Stimulated activated CD4-positive, alpha-beta T cell treated with anti-CD3 and anti-CD28 coated beads, Interleukin-2, amount 100 ng/mL, for 48 hours (primary cell): ENCODE data around the gene NDST1.

Experiments used
- DNase-seq, 2 donors: peaks; one replicate each; pipeline ENCODE4 v3.0.0-alpha.2; 2020

NDST1 gene

DNA sequence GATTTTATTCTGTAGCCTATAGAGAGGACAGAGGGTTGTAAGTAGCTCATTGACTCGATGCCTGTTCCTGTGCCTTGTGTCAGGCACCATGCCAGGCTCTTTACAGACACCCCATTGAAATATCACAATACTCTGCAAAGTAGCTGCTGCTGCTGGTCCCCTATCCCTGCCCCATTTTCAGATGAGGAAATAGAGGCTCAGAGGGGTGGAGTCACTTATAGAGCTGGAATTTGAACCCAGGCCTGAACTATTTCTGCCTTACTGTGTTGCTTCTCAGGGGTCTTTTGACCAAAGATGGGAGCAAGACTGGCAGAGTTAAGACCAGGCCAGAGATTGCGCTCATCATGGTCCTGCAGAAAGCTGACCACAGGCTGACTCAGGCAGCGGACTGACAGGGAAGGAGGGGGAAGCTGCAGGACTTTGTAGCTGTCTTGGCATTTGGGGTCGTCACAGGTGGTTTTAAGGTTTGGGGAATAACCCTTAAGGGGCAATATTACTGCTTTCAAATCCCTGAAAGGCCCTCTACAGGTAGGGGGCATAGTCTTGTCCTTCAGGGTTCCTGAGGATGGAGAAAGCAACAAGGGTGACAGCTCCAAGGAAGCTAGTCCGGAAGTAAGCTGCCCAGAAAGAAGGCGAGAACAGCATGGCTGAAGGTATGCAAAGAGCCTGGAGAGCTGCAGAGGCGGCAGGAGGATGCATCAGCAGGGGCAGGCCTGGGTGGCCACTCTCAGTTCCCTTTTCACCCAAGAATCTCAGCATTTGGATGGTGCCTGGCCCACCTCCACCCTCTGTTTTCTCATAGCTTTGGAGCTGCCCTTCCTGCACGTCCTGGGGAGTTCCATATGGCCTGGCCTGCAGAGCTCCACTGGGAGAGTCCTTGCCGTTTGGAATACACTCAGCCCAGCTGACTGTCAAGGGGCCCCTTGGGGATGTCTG lies 18.3 kb upstream of the NDST1 start:
- DNase-seq: no peak

DNA sequence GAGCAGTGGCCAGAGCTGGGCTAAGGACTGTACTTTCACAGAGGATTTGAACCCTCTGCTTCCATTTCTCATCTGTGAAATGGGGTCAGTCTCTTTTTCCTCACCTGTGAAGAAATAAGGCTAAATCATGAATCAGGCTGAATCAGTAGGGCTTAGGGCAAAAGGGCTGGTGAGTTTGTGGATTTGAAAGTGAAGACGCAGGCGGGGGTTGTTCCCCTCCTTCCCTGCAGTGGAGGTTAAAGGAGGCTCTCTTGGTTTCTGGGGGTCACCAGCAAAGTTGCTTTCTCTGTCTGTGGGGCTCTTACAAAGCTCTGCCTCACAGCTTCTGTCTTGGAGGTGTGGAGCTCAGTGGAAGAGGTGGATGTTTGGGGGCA lies 17.6 kb upstream of the NDST1 start:
- no peak for DNase-seq

DNA sequence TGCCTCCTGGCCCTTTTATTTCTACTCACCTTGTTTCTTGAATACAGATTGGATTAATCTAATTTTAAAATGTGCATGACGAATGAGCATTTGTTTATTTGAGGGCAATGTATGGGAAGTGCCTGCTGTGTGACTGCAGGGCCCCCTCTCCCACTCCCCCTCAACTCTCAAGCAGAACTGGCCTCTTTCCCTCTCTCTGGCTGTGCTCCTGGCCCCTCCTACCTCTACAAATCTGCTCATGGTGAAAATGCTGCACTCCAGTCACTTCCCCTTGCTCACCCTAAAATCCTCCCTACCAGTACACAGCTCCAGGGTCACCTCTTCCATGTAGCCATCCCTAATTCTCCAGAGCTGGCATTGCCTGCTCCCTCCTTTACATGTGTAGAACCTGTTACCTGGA lies 17.2 kb upstream of the NDST1 start:
- DNase-seq: no peak

DNA sequence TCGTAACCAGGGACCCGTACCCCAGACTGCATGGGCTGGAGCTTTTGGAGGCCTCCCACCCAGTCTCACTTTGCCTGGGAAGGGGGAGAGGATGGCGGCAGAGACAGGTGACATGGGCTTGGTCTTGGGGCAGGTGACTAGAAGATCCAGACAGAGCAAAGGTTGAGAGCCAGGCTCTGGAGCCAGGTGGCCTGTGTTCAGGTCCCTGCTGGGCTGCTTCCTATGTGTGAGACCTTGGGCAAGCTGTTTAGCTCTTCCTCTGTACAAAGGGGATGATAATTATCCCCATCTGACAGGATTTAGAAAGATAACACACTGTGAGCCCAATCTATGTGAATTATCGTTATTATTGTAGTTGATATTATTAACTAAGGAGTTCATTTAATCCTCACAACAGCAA lies 16.1 kb upstream of the NDST1 start:
- no peak for DNase-seq

DNA sequence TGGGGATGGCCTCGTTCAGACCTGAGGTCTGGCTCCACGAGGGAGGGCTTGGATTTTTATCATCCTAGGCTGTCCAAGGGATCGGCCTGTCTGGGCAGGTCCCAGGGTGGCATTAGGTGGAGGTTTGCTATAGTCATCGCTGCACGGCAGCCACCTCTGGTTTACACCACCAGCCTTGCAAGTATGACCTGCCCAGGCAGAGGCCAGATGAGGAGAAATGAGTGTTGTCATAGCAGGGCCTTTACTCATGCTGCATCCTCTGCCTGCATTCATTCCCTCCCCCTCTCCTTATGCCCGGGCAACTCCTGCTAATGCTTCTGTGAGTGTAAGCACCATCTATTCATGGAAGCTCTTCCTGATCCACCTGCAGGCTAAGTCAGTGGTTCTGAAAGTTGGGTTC lies 15.3 kb upstream of the NDST1 start:
- no peak for DNase-seq

DNA sequence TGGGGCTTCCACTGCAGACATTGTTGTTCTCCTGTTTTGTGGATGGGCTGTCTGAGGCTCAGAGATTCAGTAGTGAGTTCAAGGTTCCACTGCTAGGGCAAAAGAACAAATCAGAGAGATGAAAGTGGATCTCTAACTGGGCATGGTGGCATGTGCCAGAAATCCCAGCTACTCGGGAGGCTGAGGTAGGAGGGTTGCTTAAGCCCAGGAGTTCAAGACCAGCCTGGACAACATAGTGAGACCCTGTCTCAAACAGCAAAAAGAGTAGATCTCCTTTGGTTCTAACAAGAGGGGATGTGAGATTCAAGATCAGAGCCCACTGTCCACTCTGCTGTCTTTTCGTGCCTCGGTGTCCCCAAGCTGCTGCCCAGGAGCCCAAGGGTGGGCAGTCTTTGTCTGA lies 11.8 kb upstream of the NDST1 start:
- no peak for DNase-seq

DNA sequence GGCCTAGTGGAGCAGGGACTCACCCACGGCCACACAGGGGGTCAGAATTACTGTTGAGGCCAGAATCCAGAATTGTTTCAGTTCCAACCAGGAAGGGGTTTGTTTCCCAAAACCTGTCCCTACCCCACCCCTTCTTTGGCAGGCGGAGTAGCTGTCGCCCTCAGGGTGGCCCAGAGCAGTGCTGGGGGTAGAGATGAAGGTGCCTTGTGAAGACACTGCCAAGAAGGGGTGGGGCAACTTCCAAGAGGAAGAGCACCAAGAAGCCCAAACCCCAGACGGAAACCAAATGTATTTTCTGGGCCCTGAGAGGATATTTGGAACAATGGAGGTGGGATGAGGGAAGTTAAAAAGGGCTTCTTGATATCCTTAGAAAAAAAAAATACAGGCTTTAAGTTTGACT lies 11.4 kb upstream of the NDST1 start:
- no peak for DNase-seq

DNA sequence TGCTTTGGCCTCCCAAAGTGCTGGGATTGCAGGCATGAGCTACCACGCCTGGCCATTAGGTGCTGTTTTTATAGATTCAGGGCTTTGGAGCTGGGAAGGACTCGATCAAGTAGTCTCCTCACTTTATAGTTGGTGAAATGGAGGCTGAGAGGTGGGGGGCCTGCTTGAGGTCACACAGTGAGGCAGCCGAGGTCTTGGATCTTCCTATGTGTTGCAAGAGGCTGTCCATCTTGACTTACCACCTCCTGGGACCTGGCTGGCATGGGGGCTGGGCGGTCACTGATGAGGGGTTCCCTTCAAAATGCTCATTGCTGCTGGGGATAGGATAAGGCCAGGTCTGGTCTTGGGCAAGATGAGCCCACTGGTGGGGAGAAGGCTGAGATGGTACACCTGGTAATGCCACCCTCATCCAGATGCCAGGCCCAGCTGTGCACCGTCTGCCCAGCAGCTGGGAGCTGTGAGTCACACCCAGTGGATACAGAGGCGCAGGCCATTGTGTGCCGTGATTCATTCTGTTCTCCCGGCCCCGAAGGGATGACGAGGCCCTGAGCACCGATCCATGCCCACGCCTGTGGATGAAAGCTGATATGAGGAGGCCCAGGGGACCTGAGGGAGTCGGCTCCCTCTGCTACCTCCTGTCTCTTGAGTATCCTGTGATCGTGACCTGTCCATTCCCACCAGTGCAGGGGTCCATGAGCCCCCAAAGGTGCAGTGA lies 10.5 kb upstream of the NDST1 start:
- no peak for DNase-seq

DNA sequence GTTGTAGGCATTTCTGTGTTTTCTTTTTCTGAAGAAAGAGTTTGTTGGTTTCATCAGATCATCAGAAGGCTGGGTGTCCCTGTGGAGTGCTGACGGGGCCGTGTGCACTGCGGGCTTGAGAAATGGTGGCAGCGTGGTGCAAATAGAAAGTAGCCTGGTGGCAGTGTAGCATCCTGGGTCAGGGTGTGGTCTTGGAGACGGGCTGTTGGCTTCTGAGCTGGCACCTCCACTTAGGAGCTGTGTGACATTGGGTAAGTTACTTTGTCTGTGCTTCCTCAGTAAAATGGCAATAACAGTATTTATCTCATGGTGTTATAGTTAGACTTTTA lies 10.0 kb upstream of the NDST1 start:
- DNase-seq: no peak

DNA sequence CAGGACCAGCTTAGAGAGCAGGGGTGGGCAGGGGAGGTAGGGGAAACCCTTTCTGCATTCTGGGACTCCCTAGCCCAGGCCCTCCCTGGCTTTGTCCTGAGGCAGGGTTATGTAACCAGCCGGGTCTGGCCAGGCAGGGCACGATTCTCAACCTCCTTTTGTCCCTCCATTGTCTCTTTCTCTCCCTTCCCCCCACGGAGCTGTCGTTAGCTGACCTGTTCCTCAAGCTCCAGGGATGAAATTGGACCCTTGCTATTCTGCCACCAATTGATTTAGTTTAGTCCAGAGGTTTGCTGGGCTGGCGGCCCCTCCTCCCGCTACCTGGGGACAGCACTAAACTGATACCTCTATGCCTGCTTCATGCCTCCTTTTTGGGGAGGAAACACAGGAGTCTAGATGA lies 9.4 kb upstream of the NDST1 start:
- DNase-seq: no peak

DNA sequence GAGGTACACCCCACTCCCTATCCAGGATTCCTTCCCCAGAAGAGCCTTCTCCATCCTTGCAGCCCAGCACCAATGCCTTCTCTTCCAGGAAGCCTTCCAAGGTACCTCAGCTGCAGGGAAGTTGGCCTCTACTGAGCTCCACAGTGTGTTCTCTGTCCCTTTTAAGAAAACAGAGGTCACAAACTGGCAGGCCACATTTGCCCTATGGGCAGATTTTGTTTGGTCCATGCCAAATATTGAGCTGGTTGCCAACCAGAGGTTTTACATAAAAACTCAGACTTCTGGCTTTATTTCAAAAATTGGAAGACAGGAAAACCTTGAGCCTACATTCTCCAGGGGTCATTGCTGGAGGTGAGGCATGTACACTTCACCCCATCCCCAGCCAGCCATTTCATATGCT lies 9.0 kb upstream of the NDST1 start:
- DNase-seq: no peak

DNA sequence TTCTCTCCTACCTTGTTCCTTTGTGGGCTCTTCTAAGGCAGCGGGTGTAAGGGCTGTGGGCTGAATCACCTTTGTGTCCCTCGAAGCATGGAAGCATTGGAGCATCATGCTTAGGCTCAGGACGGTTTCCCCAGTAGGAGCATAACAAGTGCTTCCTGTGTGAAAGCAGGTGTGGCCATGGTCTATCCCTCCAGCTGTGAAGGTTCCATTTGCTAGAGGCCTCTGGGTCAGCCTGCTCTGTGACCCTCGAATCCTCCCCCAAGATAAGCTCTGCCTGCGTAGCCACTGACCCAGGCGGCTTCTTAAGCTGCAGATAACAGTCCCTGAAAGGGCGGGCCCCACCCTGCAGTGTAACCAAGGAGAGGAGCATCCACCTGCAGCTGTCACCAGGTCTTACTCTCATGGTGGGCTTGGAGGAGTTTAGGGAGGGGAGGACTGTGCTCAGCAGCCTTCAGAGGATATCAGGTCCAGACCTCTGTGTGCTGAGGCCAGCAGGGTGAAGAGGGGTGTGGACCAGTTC lies 8.4 kb upstream of the NDST1 start:
- DNase-seq: no peak

DNA sequence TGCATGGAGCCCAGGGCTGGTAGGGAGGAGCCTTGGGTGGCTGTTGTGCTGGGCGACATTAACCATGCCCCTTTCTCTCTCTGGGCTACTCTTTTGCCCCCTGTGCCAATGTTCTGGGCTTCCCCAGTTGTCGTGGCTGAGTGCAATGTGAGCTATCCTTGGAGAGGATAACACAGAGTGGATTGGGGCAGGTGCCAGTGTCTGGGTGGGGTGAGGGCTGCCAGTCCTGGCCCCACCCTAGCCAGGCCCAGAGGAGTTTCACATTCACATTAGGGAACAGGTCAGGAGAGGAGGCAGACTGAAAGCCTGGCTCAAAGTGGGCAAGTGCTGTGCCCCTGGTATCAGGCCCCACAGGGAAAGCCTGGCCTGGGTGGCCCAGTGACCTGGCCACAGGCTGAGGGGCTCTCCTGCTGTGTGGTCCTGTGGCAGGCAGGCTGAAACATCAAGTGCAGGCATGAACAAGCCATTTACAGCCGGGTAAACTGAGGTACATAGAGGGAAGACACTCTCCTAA lies 7.5 kb upstream of the NDST1 start:
- DNase-seq: no peak

DNA sequence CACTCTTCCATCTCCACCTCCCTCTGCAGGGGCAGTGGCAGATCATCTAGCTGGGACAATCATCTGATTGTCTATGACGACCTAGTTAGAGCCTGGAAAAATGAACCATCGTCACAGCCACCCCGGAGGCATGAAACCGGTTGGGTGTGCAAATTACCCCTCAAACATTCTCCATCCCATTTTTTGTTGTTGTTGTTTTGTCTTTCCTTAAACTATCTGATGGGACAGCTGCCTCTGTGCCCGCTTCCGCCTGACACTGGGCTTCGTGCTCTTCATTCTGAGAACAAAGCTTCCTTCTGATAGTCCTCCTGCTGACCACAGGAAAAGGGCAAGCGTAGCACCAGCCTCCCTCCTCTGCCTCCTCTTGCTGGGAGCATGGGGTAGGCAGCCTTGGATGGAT lies 7.0 kb upstream of the NDST1 start:
- DNase-seq: no peak

DNA sequence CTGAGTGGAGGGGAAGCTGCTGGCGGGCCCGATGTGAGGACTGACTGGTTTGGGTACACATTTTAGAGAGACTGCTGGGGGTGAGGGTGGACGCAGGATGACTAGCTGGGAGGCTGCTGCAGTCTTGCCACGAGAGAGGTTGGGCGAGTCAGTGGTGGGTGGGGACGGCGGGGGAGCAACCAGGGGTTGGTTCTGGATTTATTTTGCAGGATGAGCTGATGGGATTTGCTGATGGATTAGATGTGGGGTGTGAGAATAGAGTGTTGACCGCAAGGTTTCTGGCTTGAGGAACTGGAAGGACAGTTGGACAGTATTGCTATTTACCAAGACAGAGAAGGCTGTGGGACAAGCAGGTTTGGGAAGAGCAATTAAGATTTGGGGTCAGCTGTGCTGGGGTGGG lies 5.8 kb upstream of the NDST1 start:
- no peak for DNase-seq

DNA sequence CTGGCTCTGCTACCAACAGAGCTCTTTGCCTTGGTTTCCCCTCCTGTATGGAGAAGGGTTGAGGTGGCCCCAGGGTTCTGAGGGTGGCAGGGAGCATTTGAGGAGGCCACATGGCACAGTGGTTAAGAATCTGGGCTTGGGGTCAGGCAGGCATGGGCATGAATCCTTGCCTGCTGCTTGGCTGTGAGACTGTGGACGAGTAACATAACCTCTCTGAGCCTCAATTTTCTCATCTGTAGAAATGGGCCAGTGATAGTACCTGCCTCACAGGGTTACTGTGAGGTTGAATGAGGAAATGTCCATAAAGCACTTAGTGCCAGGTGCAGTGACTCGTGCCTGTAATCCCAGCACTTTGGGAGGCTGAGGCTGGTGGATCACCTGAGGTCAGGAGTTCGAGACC lies 5.1 kb upstream of the NDST1 start:
- DNase-seq: no peak

DNA sequence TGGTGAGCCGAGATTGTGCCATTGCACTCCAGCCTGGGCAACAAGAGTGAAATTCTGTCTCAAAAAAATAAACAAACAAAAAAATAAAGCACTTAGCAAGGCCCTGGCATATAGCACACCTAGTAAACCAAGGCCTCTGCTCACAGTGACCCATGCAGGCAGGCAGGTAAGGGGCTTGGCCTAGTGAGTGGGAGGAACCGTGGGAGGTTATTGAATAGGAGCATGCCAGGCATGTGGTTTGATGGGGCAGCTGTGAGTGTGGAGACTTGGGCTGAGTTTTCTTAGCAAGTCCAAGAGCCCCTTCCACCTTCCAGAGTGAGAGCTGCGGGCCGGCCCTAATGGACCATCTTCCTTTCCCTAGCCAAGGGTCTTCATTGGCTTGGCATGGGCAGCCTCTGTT lies 4.5 kb upstream of the NDST1 start:
- DNase-seq: no peak

DNA sequence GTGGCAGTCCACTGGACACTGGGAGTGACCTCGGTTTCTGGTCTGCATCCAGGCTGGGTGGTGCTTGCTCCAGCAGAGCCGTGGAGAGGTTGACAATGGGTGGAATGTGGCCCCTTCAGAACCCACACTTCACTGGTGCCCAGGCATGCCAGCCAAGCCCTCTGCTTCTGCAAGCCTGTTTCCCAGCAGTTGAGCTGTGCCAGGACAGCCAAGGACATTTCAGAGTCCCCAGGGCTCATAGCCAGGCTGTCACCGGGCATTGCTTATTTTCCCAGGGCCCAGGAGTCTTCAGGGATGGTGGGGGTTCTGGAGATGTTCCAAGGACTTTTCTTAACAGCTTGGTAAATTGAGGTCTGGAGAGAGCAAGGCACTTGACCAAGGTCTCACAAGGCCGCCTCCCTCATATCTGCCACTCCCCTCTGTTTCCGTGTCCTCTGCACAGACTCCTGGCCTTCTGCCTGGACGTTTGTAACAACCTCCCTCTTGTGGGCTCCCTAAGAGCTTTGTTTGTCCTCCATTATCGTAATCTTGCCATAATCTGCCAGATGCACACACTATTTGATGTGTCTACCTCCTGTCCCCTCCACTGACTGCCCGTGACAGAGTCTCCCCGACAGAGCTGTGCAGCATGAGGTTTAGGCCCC lies 3.8 kb upstream of the NDST1 start:
- no peak for DNase-seq

DNA sequence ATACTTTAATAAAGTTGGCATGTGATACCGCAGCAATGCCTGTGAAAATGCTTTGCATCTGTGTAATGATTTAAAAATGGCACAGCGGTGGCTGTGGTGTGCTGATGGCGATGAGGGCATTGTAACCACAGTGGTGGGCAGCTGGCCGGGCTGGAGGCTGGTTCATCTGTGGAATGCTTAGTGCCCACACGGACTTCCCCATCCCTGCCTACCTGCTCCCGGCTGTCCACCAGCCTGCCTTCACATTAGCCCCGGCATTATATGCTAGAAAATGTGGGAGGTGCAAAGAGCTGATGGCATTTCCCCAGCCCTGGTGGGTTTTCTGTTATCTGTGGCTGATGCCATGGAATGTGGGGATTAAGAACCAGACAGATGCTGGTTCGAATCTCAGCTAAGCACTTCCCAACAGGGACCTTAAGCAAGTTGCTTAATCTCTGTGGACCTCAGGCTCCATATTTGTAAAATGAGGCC lies 2.9 kb upstream of the NDST1 start:
- DNase-seq: no peak

DNA sequence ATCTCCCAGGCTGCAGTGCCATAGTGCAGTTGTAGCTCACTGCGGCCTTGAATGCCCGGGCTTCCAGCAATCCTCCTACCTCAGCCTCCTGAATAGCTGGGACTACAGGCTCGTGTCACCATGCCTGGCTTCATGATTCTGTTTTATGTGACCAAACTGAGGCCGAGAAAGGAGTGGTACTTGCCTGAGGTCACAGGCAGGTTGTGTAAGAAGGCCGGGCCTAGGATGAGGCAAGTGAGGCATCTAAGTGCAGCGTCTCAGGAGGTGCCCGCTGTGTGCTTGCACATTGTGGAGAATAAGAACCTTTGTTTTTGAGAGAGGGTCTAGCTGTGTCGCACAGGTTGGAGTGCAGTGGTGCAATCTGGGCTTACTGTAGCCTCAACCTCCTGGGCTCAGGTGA lies 2.1 kb upstream of the NDST1 start:
- DNase-seq: no peak

DNA sequence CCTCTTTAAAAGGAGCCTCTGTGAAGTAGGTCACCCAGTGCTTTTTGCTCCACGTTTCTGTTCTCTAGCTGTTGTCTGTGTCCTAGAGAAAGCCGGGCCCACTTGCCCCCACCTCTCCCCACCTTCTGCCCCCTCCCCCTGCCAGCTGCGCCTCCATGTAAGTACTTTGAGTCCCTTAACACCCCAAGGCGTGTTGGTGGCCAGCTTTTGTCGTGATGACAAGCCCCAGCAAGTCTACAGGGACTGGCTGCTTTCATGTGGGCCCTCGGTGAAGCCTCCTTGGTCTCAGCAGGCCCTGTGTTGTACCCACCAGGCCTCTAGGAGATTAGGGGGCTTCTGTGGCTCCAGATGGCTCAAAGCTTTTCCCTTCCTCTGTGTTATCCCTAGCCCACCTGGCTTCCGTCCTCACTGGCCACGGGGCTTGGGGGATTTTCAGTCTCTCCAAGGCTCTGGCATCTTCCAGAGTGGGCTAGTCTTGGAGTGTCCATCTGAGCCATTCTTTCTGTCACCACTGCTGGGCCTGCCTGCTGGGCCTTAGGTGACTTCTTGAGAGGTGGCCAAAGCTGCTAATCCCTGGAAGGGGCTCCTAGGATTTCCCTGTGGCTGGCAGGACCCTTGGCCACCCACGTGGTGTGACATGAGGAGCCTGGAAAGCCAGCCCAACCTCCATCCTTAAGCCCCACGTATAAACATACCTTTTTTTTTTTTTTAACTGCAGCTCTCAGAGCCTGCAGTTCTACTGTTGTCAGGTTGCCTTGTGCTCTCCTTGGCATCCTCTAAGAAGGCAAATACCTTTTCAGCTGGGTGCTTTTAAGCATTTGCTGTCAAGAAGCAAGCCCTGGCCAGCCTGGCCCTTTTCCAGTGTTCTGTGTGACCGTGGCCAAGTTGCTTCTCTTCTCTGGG lies 1.1 kb upstream of the NDST1 start:
- no peak for DNase-seq

DNA sequence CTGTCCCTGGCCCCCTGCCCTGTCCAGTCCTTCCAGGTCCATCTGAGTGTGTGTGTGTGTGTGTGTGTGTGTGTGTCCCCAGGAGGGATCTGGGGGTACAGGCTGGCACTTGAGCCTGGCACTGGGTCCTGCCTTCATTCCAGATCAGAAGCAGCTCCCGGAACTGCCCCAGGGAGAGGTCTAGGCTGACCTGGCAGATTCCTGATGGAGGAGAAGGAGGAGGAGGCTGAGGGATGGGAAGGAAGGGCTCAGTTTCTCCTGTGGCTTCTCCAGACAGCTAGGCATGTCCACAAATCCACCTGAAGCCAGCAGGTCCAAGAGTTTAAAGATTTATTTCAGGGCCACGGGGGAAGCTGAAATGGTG lies 328 bp downstream of the NDST1 start:
- no peak for DNase-seq

DNA sequence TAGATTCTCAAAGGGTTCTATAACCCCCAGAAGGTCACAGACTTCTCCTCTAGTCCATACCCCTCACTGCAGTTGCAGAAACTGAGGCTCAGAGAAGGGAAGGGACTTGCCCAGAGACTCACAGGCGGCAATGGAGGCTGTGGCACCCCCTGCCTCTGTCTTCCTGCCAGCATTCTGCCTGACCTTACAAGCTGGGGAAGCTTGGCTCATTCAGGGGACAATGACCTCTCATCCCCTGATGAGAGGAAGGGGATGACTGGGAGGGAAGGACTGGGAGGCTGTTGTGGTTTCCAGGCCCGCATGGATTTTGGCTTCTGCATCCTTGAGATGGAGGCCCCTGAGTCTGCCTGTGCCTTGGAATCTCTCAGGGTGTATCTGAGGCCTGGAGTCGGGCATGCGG lies 897 bp downstream of the NDST1 start:
- DNase-seq: no peak
